Immature natural killer cell (primary cell): ENCODE data around the gene CDC6. TPM values are rescaled to one million over a fixed set of nuclear protein-coding genes. Genes with fewer than 3 reads are reported as not detected.

ENCODE experiments used
- DNase-seq, 3 donors: peaks; one replicate each; pipeline ENCODE4 v3.0.0; 2022; ENCODE audit warnings: mixed read lengths in 1 of 3
- H3K27ac Mint-ChIP-seq, 6 donors: one replicate each; pipeline ENCODE4 v1.8.0; 2020; ENCODE audit warnings: mixed read lengths in 6 of 6, mild to moderate bottlenecking in 5 of 6, inconsistent platforms in 4 of 6, moderate library complexity in 3 of 6
- H3K27me3 Mint-ChIP-seq, 3 donors: one replicate each; pipeline ENCODE4 v1.8.0; 2020 to 2021; ENCODE audit warnings: low read depth in 3 of 3, mild to moderate bottlenecking in 3 of 3, mixed read lengths in 3 of 3, moderate library complexity in 3 of 3, inconsistent platforms in 1 of 3
- H3K36me3 Mint-ChIP-seq, 3 donors: one replicate each; pipeline ENCODE4 v1.8.0; 2020; ENCODE audit warnings: mixed read lengths in 3 of 3, inconsistent platforms in 2 of 3, mild to moderate bottlenecking in 2 of 3
- H3K4me1 Mint-ChIP-seq, 2 donors: one replicate each; pipeline ENCODE4 v1.8.0; 2020; ENCODE audit warnings: inconsistent platforms in 2 of 2, mild to moderate bottlenecking in 2 of 2, mixed read lengths in 2 of 2, moderate library complexity in 1 of 2
- H3K4me3 Mint-ChIP-seq, 5 donors: one replicate each; pipeline ENCODE4 v1.8.0; 2020; ENCODE audit warnings: mild to moderate bottlenecking in 5 of 5, mixed read lengths in 5 of 5, inconsistent platforms in 3 of 5, moderate library complexity in 3 of 5
- H3K9me3 Mint-ChIP-seq, 6 donors: one replicate each; pipeline ENCODE4 v1.8.0; 2020; ENCODE audit warnings: mild to moderate bottlenecking in 6 of 6, mixed read lengths in 6 of 6, inconsistent platforms in 4 of 6, moderate library complexity in 3 of 6
- polyA plus RNA-seq, 3 donors: library from polyadenylated mRNA; unstranded; fragments of 300-500 nt; fragmentation: Illumina TruSeq; gene quantifications; one replicate each; pipeline ENCODE4 v1.2.3, GENCODE V29; 2021

CDC6 gene
- polyA plus RNA-seq, 3 donors from 2014 or later: 0.81 to 1.8 (median 1.5) TPM

DNA sequence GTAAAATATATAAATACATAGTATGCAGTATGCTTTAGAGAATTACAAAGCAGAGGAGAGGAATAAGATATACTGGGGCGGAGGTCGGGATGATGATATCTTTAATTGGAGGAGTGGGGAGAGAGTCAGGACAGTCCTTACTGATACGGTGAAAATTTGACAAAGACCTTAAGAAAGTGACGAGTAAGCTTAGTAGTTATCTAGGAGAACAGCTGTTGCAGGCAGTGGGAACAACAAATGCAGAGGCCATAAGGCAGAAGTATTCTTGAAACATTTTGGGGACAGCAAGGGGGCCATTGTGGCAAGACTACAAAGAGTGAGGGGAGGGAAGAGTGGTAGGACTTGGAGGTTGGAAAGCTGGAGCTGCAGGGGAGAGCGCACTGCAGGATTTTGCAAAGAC, 22.3 kb upstream of the CDC6 start:
- H3K27ac Mint-ChIP-seq: no peak overlapping the region
- peaks cover 0 to 2% of the 10 kb centered on the region in 2 donors for H3K4me1 Mint-ChIP-seq
- no peaks in the 10 kb centered on the region for H3K27me3 Mint-ChIP-seq
- H3K9me3 Mint-ChIP-seq: no peaks in the 10 kb centered on the region
- H3K4me3 Mint-ChIP-seq: no peak overlapping the region
- peaks cover 7 to 13% (median 13%) of the 10 kb centered on the region in 3 donors for H3K36me3 Mint-ChIP-seq
- DNase-seq: no peak

GRCh38 chr17:40266882-40267281, 20.8 kb upstream of the CDC6 start:
- H3K27me3 Mint-ChIP-seq: no peaks in the 10 kb centered on the region
- H3K36me3 Mint-ChIP-seq: peaks cover 7 to 16% (median 9%) of the 10 kb centered on the region in 3 donors
- no peak for DNase-seq
- H3K4me1 Mint-ChIP-seq: peaks cover 0 to 2% of the 10 kb centered on the region in 2 donors
- H3K27ac Mint-ChIP-seq: no peak overlapping the region
- no peak overlapping the region for H3K4me3 Mint-ChIP-seq
- no peaks in the 10 kb centered on the region for H3K9me3 Mint-ChIP-seq

- H3K4me1 Mint-ChIP-seq: peaks cover 2 to 4% of the 10 kb centered on the region in 2 donors
- DNase-seq: no peak
Measured at GRCh38 chr17:40268141-40268712, 19.5 kb upstream of the CDC6 start.

DNA sequence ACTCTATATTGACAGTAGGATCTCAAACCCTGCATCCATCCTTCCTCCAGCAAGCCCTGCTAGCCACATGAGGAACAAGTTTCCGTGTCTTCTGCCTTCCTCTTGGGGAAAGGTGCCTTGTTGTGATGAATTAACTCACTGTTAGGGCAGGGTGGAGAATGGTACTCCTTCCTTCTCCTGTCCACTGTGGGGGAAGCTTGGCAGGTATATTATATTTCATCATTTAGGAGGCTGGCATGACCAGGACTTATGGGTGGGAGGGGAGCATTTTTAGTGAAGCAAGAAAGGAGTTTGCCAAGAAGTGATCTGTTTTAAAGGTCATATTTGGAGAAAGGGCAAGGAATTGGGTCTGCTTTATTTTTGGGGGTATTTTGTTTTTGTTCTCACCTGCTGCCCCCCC, 9.3 kb upstream of the CDC6 start:
- peaks cover 2 to 3% of the 10 kb centered on the region in 2 donors for H3K4me1 Mint-ChIP-seq
- H3K4me3 Mint-ChIP-seq: no peak overlapping the region
- peaks cover 23 to 58% (median 34%) of the 10 kb centered on the region in 3 donors for H3K36me3 Mint-ChIP-seq
- no peaks in the 10 kb centered on the region for H3K9me3 Mint-ChIP-seq
- DNase-seq: no peak
- H3K27me3 Mint-ChIP-seq: peaks cover 0 to 5% (median 3%) of the 10 kb centered on the region in 3 donors
- peak overlapping the region in 2 of 6 donors; percentile 21 to 42 for H3K27ac Mint-ChIP-seq

More at GRCh38 chr17:40268141-40268712, 19.5 kb upstream of the CDC6 start:
- Mint-ChIP-seq H3K4me3 (no peak overlapping the region), H3K9me3 (no peaks in the 10 kb centered on the region), H3K27me3 (no peaks in the 10 kb centered on the region), H3K36me3 (peaks cover 0 to 16% (median 5%) of the 10 kb centered on the region in 3 donors), H3K27ac (no peak overlapping the region)

GRCh38 chr17:40279402-40279801, 8.3 kb upstream of the CDC6 start:
- DNase-seq: no peak
- Mint-ChIP-seq H3K9me3 (no peaks in the 10 kb centered on the region), H3K4me1 (peaks cover 12 to 13% of the 10 kb centered on the region in 2 donors), H3K27me3 (peaks cover 0 to 5% (median 3%) of the 10 kb centered on the region in 3 donors), H3K27ac (no peak overlapping the region), H3K4me3 (no peak overlapping the region), H3K36me3 (peaks cover 23 to 54% (median 28%) of the 10 kb centered on the region in 3 donors)

DNA sequence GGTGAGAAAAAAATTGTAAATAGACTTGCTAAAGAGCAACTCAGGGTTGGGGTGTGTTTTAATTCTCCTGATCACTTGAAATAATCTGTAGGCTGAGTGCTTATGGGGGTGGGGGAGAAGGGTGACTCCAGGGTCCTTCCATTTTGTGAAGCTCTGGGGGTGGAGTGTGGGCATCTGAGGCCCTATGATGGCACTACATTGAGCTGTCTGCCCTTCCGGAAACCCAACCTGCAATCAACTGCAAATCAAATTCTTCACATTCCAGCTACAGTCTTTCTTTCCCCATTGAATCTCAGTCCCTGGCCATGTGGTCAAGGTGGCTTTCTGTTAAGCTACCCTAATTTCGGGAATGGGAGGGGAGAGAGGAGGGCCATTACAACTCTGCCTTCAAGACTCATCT, 6.0 kb upstream of the CDC6 start:
- Mint-ChIP-seq H3K4me3 (no peak overlapping the region), H3K4me1 (peaks cover 12 to 13% of the 10 kb centered on the region in 2 donors), H3K9me3 (no peaks in the 10 kb centered on the region), H3K27ac (peak overlapping the region in 4 of 6 donors; percentile 3 to 68 (median 34)), H3K27me3 (peaks cover 0 to 4% (median 3%) of the 10 kb centered on the region in 3 donors), H3K36me3 (peaks cover 20 to 43% (median 22%) of the 10 kb centered on the region in 3 donors)
- DNase-seq: no peak

GRCh38 chr17:40283662-40284061, 4.0 kb upstream of the CDC6 start:
- H3K27me3 Mint-ChIP-seq: peaks cover 6 to 8% (median 7%) of the 10 kb centered on the region in 3 donors
- H3K27ac Mint-ChIP-seq: peak overlapping the region; percentile 49 to 89 (median 82)
- DNase-seq: peak; percentile 42 to 65 (median 44)
- H3K4me1 Mint-ChIP-seq: peaks cover 26 to 28% of the 10 kb centered on the region in 2 donors
- H3K4me3 Mint-ChIP-seq: peak overlapping the region in 1 of 5 donors; percentile 38
- no peaks in the 10 kb centered on the region for H3K9me3 Mint-ChIP-seq
- peaks cover 10 to 27% (median 10%) of the 10 kb centered on the region in 3 donors for H3K36me3 Mint-ChIP-seq

- Mint-ChIP-seq H3K4me1 (peaks cover 29 to 32% of the 10 kb centered on the region in 2 donors), H3K27me3 (peaks cover 6 to 8% (median 7%) of the 10 kb centered on the region in 3 donors), H3K27ac (peak overlapping the region; percentile 18 to 89 (median 53)), H3K4me3 (peak overlapping the region in 1 of 5 donors; percentile 28), H3K36me3 (peaks cover 10 to 21% (median 10%) of the 10 kb centered on the region in 3 donors), H3K9me3 (no peaks in the 10 kb centered on the region)
- no peak for DNase-seq
Measured at GRCh38 chr17:40284085-40284713, 3.5 kb upstream of the CDC6 start.

DNA sequence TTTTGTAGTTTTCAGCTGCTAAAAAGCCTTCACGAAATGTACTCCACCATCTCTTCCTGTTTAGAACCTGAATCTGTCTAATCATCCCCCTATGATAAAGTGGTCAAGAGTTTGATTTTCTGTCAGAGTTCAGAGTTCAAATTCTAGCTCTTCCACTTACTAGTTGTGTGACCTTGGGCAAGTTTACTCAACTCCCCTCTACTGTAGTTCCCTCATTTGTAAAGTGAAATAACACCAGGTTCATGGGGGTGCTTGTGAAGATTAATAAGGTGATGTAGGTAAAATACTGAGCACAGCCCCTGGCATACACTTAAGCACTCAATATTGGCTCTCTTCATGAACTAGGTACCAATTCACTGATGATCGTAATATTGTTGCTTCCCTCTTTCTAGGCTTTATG, 1.2 kb upstream of the CDC6 start:
- Mint-ChIP-seq H3K27ac (peak overlapping the region in 2 of 6 donors; percentile 21 to 49), H3K27me3 (peaks cover 6 to 8% (median 7%) of the 10 kb centered on the region in 3 donors), H3K4me3 (no peak overlapping the region), H3K4me1 (peaks cover 31 to 35% of the 10 kb centered on the region in 2 donors), H3K9me3 (no peaks in the 10 kb centered on the region), H3K36me3 (peaks cover 4 to 5% (median 4%) of the 10 kb centered on the region in 3 donors)
- no peak for DNase-seq

DNA sequence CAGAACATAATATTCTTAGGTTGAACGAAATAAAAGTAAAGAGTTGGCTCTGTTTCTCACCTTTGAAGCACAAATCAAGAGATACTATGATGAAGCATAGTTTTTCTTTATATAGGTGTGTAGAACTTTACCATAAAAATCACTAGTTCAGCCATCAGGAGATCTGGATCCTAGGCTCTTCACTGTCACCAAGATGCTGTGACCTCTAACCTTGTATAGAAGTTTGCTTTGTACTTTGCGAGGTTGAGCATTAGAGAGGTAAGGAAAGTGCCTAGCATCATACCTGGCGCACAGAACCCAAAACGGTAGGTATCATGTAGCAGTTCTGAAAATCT, 553 bp upstream of the CDC6 start:
- Mint-ChIP-seq H3K4me1 (peaks cover 30 to 35% of the 10 kb centered on the region in 2 donors), H3K27ac (peak overlapping the region; percentile 8 to 94 (median 86)), H3K4me3 (peak overlapping the region in 4 of 5 donors; percentile 93 to 99 (median 96)), H3K27me3 (peaks cover 6 to 8% (median 7%) of the 10 kb centered on the region in 3 donors), H3K9me3 (no peaks in the 10 kb centered on the region), H3K36me3 (peaks cover 2 to 5% (median 2%) of the 10 kb centered on the region in 3 donors)
- DNase-seq: no peak

GRCh38 chr17:40290629-40291280, 3.1 kb downstream of the CDC6 start:
- DNase-seq: peak in 1 of 3 donors; percentile 19

GRCh38 chr17:40291281-40291664, 3.6 kb downstream of the CDC6 start:
- H3K9me3 Mint-ChIP-seq: no peaks in the 10 kb centered on the region
- no peak overlapping the region for H3K4me3 Mint-ChIP-seq
- peaks cover 5 to 8% (median 6%) of the 10 kb centered on the region in 3 donors for H3K27me3 Mint-ChIP-seq
- H3K4me1 Mint-ChIP-seq: peaks cover 18 to 22% of the 10 kb centered on the region in 2 donors
- no peak overlapping the region for H3K27ac Mint-ChIP-seq
- peaks cover 3 to 9% (median 4%) of the 10 kb centered on the region in 3 donors for H3K36me3 Mint-ChIP-seq
- DNase-seq: no peak

More at GRCh38 chr17:40290629-40291280, 3.1 kb downstream of the CDC6 start:
- Mint-ChIP-seq H3K27ac (no peak overlapping the region), H3K4me1 (peaks cover 18 to 22% of the 10 kb centered on the region in 2 donors), H3K36me3 (peaks cover under 1 to 6% (median 4%) of the 10 kb centered on the region in 3 donors), H3K9me3 (no peaks in the 10 kb centered on the region), H3K27me3 (peaks cover 5 to 8% (median 6%) of the 10 kb centered on the region in 3 donors), H3K4me3 (no peak overlapping the region)

GRCh38 chr17:40293363-40293762, 5.7 kb downstream of the CDC6 start:
- H3K4me3 Mint-ChIP-seq: no peak overlapping the region
- H3K4me1 Mint-ChIP-seq: peaks cover 6 to 7% of the 10 kb centered on the region in 2 donors
- no peaks in the 10 kb centered on the region for H3K9me3 Mint-ChIP-seq
- no peak for DNase-seq
- peaks cover 0 to 2% (median 0%) of the 10 kb centered on the region in 3 donors for H3K27me3 Mint-ChIP-seq
- H3K36me3 Mint-ChIP-seq: peaks cover 3 to 16% (median 4%) of the 10 kb centered on the region in 3 donors
- no peak overlapping the region for H3K27ac Mint-ChIP-seq
